Muscle of leg (tissue), 11 donors: ENCODE measurements around the gene ENSA. TPM values are rescaled to one million over a fixed set of nuclear protein-coding genes. Genes with fewer than 3 reads are reported as not detected.
A peak's percentile ranks its signal among the peaks of the same experiment; 100 is the strongest.
"Not testable (repeated sequence)": the region's sequence is repeated elsewhere in the genome, so short reads cannot be mapped to it uniquely, and the experiment has no call there.

Experiments used
- DNase-seq: peaks from one replicate; pipeline ENCODE4 v3.0.0; 2013
- H3K27ac ChIP-seq: one replicate; pipeline ENCODE4 v1.5.1; 2013; ENCODE audit warnings: mild to moderate bottlenecking, low read length, control low read depth
- H3K27me3 ChIP-seq: one replicate; pipeline ENCODE4 v1.6.1; 2013; ENCODE audit warnings: low read length; ENCODE audit not compliant: control insufficient read depth, insufficient read depth
- H3K36me3 ChIP-seq: one replicate; pipeline ENCODE4 v1.6.1; 2013; ENCODE audit warnings: low read length; ENCODE audit not compliant: control insufficient read depth, insufficient read depth
- H3K4me1 ChIP-seq: one replicate; pipeline ENCODE4 v1.6.1; 2013; ENCODE audit warnings: low read length; ENCODE audit not compliant: control insufficient read depth, insufficient read depth
- H3K4me3 ChIP-seq: one replicate; pipeline ENCODE4 v1.5.1; 2013; ENCODE audit warnings: low read length, control low read depth
- H3K9me3 ChIP-seq: replicated peaks from 2 replicates; pipeline ENCODE4 v1.6.1; 2013; ENCODE audit warnings: low read depth, low read length; ENCODE audit not compliant: control insufficient read depth
- WGBS: methylation state at CpG from one replicate; pipeline ENCODE4 v1.1.5; 2013; ENCODE audit warnings: missing lambda C conversion rate; ENCODE audit not compliant: insufficient coverage; 5-methylcytosine and 5-hydroxymethylcytosine counted together
- polyA plus RNA-seq, 8 donors: library from polyadenylated mRNA; unstranded; fragments of 120-200 nt; gene quantifications; one replicate each; pipeline versions ENCODE4 v1.2.1 to v1.2.3, GENCODE V29; 2013; ENCODE audit warnings: inconsistent platforms in 1 of 8, low replicate concordance in 1 of 8; ENCODE audit not compliant: insufficient read length in 8 of 8, insufficient read depth in 1 of 8
- total RNA-seq: library from RNA; stranded (reverse); fragments of 120-200 nt; gene quantifications from one replicate; pipeline ENCODE4 v1.2.4, GENCODE V29; 2013

Gene ENSA
- total and polyA plus RNA-seq, 9 donors = 76.3 to 143 (median 117) TPM

DNA sequence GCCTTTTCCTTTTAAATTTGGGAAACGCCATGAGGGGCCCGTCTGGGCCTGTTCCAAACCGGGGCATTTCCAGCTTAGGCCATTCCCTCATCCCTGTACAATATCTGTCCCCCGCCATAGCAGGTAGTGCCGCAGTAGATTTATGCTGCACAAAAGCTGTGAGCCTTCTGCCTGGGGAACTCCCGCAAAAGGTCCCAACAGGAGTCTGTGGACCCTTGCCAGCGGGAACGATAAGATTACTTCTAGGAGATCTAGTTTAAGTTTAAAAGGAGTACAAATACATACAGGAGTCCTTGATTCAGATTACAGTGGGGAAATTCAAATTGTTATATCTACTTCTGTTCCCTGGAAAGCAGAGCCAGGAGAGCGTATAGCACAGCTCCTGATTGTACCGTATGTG is 25.2 kb upstream of the ENSA start:
- H3K27me3 ChIP-seq, H3K36me3 ChIP-seq, DNase-seq, H3K9me3 ChIP-seq, H3K27ac ChIP-seq, H3K4me3 ChIP-seq, H3K4me1 ChIP-seq: not testable (repeated sequence)
- 83% methylated on average over 3 of the region's 10 CpGs for WGBS

GRCh38 chr1:150650193-150650592 is 20.8 kb upstream of the ENSA start:
- DNase-seq = no peak
- H3K27ac ChIP-seq = no peak overlapping the region
- H3K4me3 ChIP-seq = no peak overlapping the region
- no peaks in the 10 kb centered on the region for H3K4me1 ChIP-seq
- WGBS = 86% methylated on average over 1 of the region's 1 CpG
- no peaks in the 10 kb centered on the region for H3K9me3 ChIP-seq
- H3K27me3 ChIP-seq = no peaks in the 10 kb centered on the region
- peaks cover 24% of the 10 kb centered on the region for H3K36me3 ChIP-seq

DNA sequence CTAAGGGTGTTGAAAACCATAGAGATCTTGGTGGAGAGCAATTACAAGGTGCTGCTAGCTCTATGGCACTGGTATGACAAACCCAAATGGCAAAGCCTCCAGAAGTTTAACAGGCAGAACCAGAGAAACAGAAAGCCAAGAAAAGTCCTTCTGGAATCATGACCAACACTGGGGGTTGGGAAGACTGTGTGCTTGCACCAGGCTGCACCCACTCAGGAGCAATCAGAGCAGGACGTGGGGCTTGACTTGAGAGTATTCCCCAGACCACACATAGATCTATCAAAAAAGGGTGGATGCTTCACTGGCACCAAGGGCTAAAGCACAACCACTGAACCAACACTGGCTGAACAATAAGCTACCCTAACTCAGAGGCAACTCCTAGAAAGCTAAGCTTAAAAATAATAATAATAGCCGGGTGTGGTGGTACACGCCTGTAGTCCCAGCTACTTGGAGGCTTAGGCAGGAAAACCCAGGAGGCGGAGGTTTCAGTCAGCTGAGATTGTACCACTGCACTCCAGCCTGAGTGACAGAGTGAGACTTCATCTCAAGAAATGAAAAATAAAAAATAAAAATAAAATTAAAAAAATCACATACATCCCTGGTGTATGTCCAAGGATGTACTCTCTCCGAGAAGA is 20.1 kb upstream of the ENSA start:
- no peak for DNase-seq
- Histone ChIP-seq H3K4me3 (no peak overlapping the region), H3K36me3 (peaks cover 24% of the 10 kb centered on the region), H3K9me3 (no peaks in the 10 kb centered on the region), H3K4me1 (no peaks in the 10 kb centered on the region), H3K27ac (no peak overlapping the region), H3K27me3 (no peaks in the 10 kb centered on the region)
- WGBS = 80% methylated on average over 1 of the region's 5 CpGs

- DNase-seq = peak; percentile 27
- Histone ChIP-seq H3K4me3 (no peak overlapping the region), H3K4me1 (no peaks in the 10 kb centered on the region), H3K36me3 (peaks cover 5% of the 10 kb centered on the region), H3K9me3 (no peaks in the 10 kb centered on the region), H3K27me3 (no peaks in the 10 kb centered on the region), H3K27ac (no peak overlapping the region)
- 20% methylated on average over 1 of the region's 4 CpGs for WGBS
These were observed 12.9 kb upstream of the ENSA start for GRCh38 chr1:150642296-150642695.

DNA sequence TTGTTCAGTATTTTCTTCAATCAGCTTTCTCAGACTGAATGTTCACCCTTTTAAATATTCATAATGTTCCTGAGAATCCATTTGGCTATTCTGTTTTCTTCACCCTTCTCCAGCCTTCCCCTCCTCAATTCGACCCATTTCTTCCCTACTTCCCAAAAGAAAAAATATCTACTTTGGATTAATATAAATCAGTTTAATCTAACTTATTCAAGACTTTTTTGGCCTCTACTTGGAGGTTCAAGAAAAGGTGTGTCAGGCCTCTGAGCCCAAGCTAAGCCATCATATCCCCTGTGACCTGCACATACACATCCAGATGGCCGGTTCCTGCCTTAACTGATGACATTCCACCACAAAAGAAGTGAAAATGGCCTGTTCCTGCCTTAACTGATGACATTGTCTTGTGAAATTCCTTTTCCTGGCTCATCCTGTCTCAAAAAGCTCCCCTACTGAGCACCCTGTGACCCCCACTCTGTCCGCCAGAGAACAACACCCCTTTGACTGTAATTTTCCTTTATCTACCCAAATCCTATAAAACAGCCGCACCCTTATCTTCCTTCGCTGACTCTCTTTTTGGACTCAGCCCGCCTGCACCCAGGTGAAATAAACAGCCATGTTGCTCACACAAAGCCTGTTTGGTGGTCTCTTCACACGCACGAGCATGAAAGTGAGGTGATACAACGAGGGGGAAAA is 11.9 kb upstream of the ENSA start:
- not testable (repeated sequence) for DNase-seq, H3K4me3 ChIP-seq, H3K27me3 ChIP-seq, H3K36me3 ChIP-seq, H3K4me1 ChIP-seq, H3K9me3 ChIP-seq, H3K27ac ChIP-seq
- 96% methylated on average over 3 of the region's 9 CpGs for WGBS

- H3K9me3 ChIP-seq, DNase-seq, H3K4me1 ChIP-seq, H3K4me3 ChIP-seq, H3K27ac ChIP-seq, H3K27me3 ChIP-seq, H3K36me3 ChIP-seq: not testable (repeated sequence)
- no CpG with 5 or more reads among the region's 6 CpGs for WGBS
These were observed 9.0 kb upstream of the ENSA start for GRCh38 chr1:150638430-150638829.

- H3K27ac ChIP-seq, H3K4me3 ChIP-seq, DNase-seq, H3K9me3 ChIP-seq, H3K4me1 ChIP-seq, H3K36me3 ChIP-seq, H3K27me3 ChIP-seq: not testable (repeated sequence)
- WGBS = 63% methylated on average over 5 of the region's 17 CpGs
These were observed 5.6 kb upstream of the ENSA start for GRCh38 chr1:150634839-150635622.

- Histone ChIP-seq H3K4me1 (peaks cover 14% of the 10 kb centered on the region), H3K4me3 (peak overlapping the region; percentile 87), H3K27ac (peak overlapping the region; percentile 99), H3K27me3 (no peaks in the 10 kb centered on the region), H3K9me3 (no peaks in the 10 kb centered on the region), H3K36me3 (peaks cover 36% of the 10 kb centered on the region)
- WGBS = 0% methylated on average over 6 of the region's 9 CpGs
- no peak for DNase-seq
These were observed 672 bp downstream of the ENSA start for GRCh38 chr1:150628766-150629114.

DNA sequence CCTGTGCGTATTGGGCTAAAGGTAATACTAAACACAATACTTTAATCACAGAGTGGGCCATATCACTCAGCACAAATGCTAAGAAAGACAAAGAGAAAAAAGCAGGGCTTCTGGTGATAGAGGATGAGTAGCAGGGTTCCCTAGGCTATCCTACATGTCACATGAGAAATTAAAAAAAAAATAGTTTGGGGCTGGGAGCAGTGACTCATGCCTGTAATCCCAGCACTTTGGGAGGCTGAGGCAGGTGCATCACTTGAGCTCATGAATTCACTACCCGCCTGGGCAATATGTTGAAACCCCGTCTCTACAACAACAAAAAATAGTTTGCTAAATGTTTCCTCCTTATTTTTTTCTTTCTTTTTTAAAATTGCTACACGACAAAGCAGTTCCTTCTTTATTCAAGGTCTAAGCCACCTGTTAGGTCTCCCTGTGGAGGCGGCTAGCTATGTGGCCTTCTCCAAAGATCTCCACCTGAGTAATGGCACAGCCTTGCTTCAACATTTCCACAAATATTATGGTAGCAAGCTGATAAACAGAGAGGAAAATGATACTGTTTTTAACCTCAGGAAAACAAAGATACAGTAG is 1.5 kb downstream of the ENSA start:
- Histone ChIP-seq H3K27me3 (no peaks in the 10 kb centered on the region), H3K27ac (no peak overlapping the region), H3K36me3 (peaks cover 43% of the 10 kb centered on the region), H3K4me1 (peaks cover 14% of the 10 kb centered on the region), H3K4me3 (peak overlapping the region; percentile 87), H3K9me3 (no peaks in the 10 kb centered on the region)
- DNase-seq = no peak
- 83% methylated on average over 3 of the region's 5 CpGs for WGBS

DNA sequence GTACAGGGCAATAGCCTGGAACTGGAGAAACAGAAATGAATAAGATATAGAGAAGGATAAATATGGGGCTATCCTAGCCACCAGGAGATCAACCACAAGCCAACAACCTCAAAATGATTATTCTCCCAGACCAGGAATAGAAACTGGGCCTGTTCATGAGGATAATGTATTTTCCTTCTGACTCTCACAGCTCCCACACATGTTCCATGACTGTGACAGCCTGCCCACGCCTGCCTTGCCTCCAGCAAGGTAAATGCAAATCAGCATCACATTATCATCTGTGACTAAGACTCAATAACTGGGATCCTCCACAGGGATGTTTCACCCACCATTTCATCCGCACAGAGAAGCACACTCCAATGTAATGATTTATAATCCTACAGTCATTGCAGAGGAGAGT is 3.3 kb downstream of the ENSA start:
- 83% methylated on average over 1 of the region's 2 CpGs for WGBS
- peaks cover 14% of the 10 kb centered on the region for H3K4me1 ChIP-seq
- peak; percentile 65 for DNase-seq

More for the DNA sequence above, 3.3 kb downstream of the ENSA start:
- Histone ChIP-seq H3K4me3 (no peak overlapping the region), H3K9me3 (no peaks in the 10 kb centered on the region), H3K27ac (no peak overlapping the region), H3K27me3 (no peaks in the 10 kb centered on the region), H3K36me3 (peaks cover 56% of the 10 kb centered on the region)
